MCF 10A (cell line): ENCODE data around the gene PPARA. TPM values are rescaled to one million over a fixed set of nuclear protein-coding genes. Genes with fewer than 3 reads are reported as not detected.
"Not testable (repeated sequence)": the region's sequence is repeated elsewhere in the genome, so short reads cannot be mapped to it uniquely, and the experiment has no call there.

Source experiments
- BruUV-seq: library from RNA; stranded (reverse); fragments of 400-500 nt; replicated peaks from 2 replicates; lab custom pipeline; 2021; lab: Mats Ljungman, UMichigan
- CTCF ChIA-PET: fragments of 300-600 bp; sonication (Branson Sonifier 250); formaldehyde crosslinking; extraction: SDS; loops from one replicate; lab custom pipeline; 2021; ENCODE audit warnings: antibody characterized with exemption, inconsistent platforms; lab: Yijun Ruan, JAX
- POLR2A ChIA-PET: fragments of 300-600, 350-650 bp; sonication (Branson Sonifier 250); formaldehyde crosslinking; extraction: SDS; loops from one replicate; lab custom pipeline; 2020; ENCODE audit warnings: antibody characterized with exemption, inconsistent platforms; lab: Yijun Ruan, JAX
- DNase-seq: peaks from one replicate; pipeline ENCODE4 v3.0.0-alpha.2; 2018; ENCODE audit not compliant: unreplicated experiment
- H3K27ac Mint-ChIP-seq: one replicate; pipeline ENCODE4 v1.8.0; 2022; ENCODE audit warnings: mild to moderate bottlenecking, low read depth, mixed read lengths; ENCODE audit not compliant: unreplicated experiment
- H3K27me3 Mint-ChIP-seq: one replicate; pipeline ENCODE4 v1.8.0; 2022; ENCODE audit warnings: mixed read lengths; ENCODE audit not compliant: insufficient read depth, unreplicated experiment
- H3K36me3 Mint-ChIP-seq: one replicate; pipeline ENCODE4 v1.8.0; 2022; ENCODE audit warnings: mild to moderate bottlenecking, moderate library complexity, mixed read lengths; ENCODE audit not compliant: insufficient read depth, unreplicated experiment
- H3K4me1 Mint-ChIP-seq: one replicate; pipeline ENCODE4 v1.8.0; 2022; ENCODE audit warnings: mixed read lengths; ENCODE audit not compliant: insufficient read depth, unreplicated experiment
- H3K4me3 Mint-ChIP-seq: one replicate; pipeline ENCODE4 v1.8.0; 2022; ENCODE audit warnings: mild to moderate bottlenecking, moderate library complexity, mixed read lengths; ENCODE audit not compliant: unreplicated experiment
- H3K9me3 Mint-ChIP-seq: one replicate; pipeline ENCODE4 v1.8.0; 2022; ENCODE audit warnings: mixed read lengths; ENCODE audit not compliant: unreplicated experiment
- intact Hi-C: fragments of 100-400 bp; cut with micrococcal nuclease; formaldehyde crosslinking; loops from 2 replicates; pipeline ENCODE4 v1.14.1; 2022
- total RNA-seq: library from RNA; stranded (reverse); gene quantifications from 2 replicates; pipeline ENCODE4 v1.2.3, GENCODE V29; 2022
- TF ChIP-seq, protein P1 (sequence below): fragments of 200-600 bp; IDR thresholded peaks from one replicate; pipeline ENCODE4 v1.8.0; 2022; ENCODE audit warnings: antibody characterized with exemption, mild to moderate bottlenecking; ENCODE audit not compliant: unreplicated experiment

PPARA gene
- total RNA-seq, 1 experiment from 2014 or later: 8.0 TPM

DNA sequence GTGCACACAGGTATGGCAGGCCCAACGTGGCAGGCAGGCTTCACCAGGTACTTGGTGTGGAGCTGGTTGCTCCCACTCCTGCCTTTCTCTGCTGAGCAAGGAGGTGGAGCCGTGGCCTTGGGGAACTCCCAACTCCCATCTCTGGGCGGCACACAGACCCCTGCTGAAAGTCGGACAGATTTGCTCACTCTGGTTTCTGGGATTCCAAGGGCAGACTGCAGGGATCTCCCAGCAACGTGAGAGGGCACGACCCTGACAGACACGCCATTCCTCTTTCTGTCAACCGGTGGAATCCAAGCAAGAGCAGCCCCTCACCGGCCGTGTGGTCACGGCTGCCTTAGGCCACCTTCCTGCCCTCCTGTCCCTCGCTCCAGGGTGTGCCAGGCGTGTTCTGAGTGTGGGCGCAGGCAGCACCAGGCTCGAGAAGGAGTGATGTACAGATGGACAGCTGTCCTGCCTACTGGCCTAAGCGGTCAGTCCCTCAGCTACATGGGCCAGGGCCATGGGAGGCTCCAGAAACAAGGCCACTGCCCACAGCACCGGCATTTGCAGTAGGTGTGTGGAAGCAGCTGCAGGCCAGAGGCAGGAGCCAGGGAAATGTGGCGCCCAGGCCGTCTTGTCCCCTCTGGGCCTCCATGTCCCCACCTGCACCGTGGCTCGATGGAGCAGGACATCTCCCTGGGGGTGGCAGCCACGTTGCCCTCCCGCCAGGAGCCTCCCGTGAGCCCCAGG, 13.7 kb upstream of the PPARA start:
- no peak overlapping the region for H3K4me3 Mint-ChIP-seq
- CTCF ChIA-PET: interaction anchor here (0.6 kb wide), 1 partner anchor 179 kb away, joined by 3 read pairs; no protein-coding TSS in a partner anchor

DNA sequence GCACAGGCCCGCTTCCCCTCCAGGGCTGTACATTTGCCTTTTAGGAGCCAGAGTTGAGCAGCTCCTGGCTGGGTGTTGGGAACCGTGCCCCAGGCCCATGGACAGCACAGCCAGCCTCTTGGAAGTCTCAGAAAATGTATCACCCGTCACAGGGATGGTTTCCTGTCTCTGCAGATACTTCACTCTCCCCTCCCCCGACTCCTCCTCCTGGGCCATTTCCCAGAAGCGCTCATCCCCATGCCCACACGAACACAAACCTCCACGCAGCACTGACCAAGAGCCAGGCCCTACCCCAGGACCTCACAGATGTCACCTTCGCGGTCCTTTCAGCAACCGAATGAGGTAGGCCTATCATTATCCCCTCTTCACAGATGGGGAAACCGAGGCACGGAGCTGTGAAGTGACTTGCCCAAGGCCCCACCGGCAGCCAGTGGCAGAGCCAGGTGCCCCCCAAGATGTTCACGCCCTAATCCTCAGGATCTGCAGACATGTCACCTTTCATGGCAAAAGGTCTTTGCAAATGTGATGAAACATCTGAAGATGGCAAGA, 13.0 kb upstream of the PPARA start:
- H3K36me3 Mint-ChIP-seq: peaks cover 7% of the 10 kb centered on the region
- CTCF ChIA-PET: no interaction called here
- intact Hi-C loops: no loop called here
- no peak overlapping the region for H3K4me3 Mint-ChIP-seq
- peaks cover under 1% of the 10 kb centered on the region for H3K27me3 Mint-ChIP-seq
- H3K4me1 Mint-ChIP-seq: no peaks in the 10 kb centered on the region
- TF ChIP-seq, protein P1, sequence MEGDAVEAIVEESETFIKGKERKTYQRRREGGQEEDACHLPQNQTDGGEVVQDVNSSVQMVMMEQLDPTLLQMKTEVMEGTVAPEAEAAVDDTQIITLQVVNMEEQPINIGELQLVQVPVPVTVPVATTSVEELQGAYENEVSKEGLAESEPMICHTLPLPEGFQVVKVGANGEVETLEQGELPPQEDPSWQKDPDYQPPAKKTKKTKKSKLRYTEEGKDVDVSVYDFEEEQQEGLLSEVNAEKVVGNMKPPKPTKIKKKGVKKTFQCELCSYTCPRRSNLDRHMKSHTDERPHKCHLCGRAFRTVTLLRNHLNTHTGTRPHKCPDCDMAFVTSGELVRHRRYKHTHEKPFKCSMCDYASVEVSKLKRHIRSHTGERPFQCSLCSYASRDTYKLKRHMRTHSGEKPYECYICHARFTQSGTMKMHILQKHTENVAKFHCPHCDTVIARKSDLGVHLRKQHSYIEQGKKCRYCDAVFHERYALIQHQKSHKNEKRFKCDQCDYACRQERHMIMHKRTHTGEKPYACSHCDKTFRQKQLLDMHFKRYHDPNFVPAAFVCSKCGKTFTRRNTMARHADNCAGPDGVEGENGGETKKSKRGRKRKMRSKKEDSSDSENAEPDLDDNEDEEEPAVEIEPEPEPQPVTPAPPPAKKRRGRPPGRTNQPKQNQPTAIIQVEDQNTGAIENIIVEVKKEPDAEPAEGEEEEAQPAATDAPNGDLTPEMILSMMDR: no peak
- POLR2A ChIA-PET: no interaction called here
- H3K9me3 Mint-ChIP-seq: no peaks in the 10 kb centered on the region
- no peak for DNase-seq
- no TSS peak for BruUV-seq
- no peak overlapping the region for H3K27ac Mint-ChIP-seq

More for the DNA sequence above, 13.7 kb upstream of the PPARA start:
- intact Hi-C loops: no loop called here
- POLR2A ChIA-PET: interaction anchor here (0.6 kb wide), 1 partner anchor 116 kb away, joined by 3 read pairs; no protein-coding TSS in a partner anchor
- TF ChIP-seq, protein P1: no peak
- no peaks in the 10 kb centered on the region for H3K9me3 Mint-ChIP-seq
- no peak for DNase-seq
- no peaks in the 10 kb centered on the region for H3K4me1 Mint-ChIP-seq
- H3K36me3 Mint-ChIP-seq: peaks cover 7% of the 10 kb centered on the region
- no peak overlapping the region for H3K27ac Mint-ChIP-seq
- no peaks in the 10 kb centered on the region for H3K27me3 Mint-ChIP-seq
- no TSS peak for BruUV-seq

DNA sequence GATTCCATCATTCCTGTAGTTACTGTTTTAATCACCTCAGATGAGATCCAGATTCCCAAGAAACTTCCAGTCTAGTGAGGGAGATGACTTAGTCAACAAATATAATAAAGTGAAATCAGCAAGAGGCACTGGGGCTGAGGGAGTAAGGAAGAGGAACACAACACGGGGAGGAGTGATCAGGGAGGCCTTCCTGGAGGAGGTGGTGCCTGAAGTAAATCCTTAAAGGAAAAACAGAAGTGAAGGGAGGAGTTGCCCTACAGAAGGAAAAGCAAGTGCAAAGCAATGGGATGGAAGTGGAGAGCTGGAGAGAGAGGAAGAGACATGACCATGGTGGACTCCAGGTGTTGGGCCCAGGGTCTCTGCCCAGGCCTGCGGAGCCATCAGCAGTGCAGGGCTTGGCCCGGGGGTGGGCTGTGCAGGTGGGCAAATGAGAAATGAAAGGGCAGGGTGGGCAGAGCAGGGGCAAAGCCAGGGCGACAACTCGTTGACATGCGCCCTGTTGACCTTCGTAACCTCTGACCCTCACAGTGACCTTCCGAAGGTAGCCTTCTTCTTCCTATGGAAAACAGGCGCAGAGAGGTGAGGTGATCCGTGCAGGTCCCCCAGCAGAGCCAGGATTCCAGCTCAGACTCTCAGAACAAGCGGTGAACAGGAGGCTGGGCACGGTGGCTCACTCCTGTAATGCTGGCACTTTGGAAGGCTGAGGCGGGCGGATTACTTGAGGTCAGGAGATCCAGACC, 12.1 kb upstream of the PPARA start:
- peaks cover 10% of the 10 kb centered on the region for H3K27me3 Mint-ChIP-seq
- BruUV-seq: no TSS peak
- no peaks in the 10 kb centered on the region for H3K9me3 Mint-ChIP-seq
- no peak overlapping the region for H3K27ac Mint-ChIP-seq
- no peaks in the 10 kb centered on the region for H3K4me1 Mint-ChIP-seq
- no peak overlapping the region for H3K4me3 Mint-ChIP-seq
- DNase-seq: no peak
- ChIA-PET POLR2A (interaction anchor here (0.6 kb wide), 1 partner anchor 748 kb away, joined by 3 read pairs; no protein-coding TSS in a partner anchor), CTCF (no interaction called here)
- peaks cover 7% of the 10 kb centered on the region for H3K36me3 Mint-ChIP-seq
- intact Hi-C loops: no loop called here
- TF ChIP-seq, protein P1: no peak

DNA sequence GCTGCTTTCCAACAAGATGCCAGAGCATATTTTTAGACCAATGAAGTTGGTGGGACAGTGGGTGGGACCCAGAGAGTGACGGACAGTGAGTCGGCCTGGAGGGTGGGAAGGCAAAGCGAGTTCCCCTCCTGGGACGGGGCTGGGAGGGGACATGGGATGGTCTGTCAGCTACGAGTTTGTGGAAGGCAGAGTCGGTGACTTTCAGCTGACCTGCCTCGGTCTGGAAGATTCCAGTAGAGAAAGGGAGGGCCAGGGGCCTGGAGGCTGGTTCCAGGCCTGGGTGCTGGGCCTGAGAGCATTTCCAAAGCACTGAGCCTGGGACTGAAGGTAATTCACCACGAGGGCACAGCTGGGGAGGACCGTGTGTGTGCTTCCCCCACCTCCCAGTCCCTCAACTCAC, 10.9 kb upstream of the PPARA start:
- H3K36me3 Mint-ChIP-seq, H3K4me3 Mint-ChIP-seq, H3K27ac Mint-ChIP-seq, H3K9me3 Mint-ChIP-seq, H3K4me1 Mint-ChIP-seq, DNase-seq, intact Hi-C loops, BruUV-seq: not testable (repeated sequence)
- ChIA-PET CTCF (interaction anchor here (0.7 kb wide), 1 partner anchor 9 kb away, joined by 4 read pairs; no protein-coding TSS in a partner anchor), POLR2A (interaction anchor here (1.0 kb wide), 1 partner anchor 88 kb away, joined by 4 read pairs; no protein-coding TSS in a partner anchor)
- peaks cover 15% of the 10 kb centered on the region for H3K27me3 Mint-ChIP-seq
